ENCODE data around the gene KIAA1549. TPM values are rescaled to one million over a fixed set of nuclear protein-coding genes. Genes with fewer than 3 reads are reported as not detected.

KIAA1549 gene
- total and polyA plus RNA-seq, 9 of the 15 experiments (the other 6 are each of a cell fraction or from before 2014, with no cell fraction given) = 0.01 to 0.29 (median 0.07) TPM

DNA sequence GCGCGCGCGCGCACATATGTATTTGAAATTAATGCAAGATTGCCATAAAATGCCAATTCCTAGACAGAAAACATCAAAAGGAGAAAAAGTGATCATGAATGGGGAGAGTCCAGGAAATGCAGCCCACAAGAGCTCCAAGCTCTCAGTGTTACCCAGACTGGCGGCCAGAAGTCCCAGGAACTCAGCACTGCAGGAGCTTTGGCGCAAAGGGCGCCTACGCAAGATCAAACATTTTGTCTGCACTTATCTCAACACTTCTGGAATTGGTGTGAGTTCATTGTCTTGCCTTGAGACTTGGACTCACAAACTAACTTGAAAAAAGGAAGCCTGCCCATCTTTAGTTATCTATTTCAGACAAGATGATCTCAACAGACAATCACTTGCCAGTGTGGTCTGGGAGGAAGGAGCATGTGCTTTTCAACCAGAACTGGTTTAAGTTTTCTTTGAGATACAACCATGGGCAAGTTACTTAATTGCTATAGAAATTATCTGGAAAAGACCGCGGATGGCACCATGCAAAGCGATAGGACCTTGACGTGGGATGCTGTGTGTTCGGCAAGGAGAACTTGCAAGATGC, 77.2 kb downstream of the KIAA1549 start:
- ChIA-PET POLR2A (no interaction called here), CTCF (ENCODE audit: low intra/inter-chr PET ratio) (no interaction called here)
- H3K4me2 ChIP-seq (ENCODE audit: insufficient read depth, low read length) = no peak overlapping the region
- no peaks in the 10 kb centered on the region for H3K36me3 ChIP-seq (ENCODE audit: control insufficient read depth, insufficient read depth, low read length)
- H3K27me3 ChIP-seq (ENCODE audit: control insufficient read depth in 2 of 2, insufficient read depth in 2 of 2, low read length in 2 of 2) = peaks cover 65 to 77% of the 10 kb centered on the region in 2 experiments
- H3K9ac ChIP-seq (ENCODE audit: insufficient read depth in 1 of 2, low read depth in 2 of 2, low read length in 2 of 2) = no peak overlapping the region
- H3K9me3 ChIP-seq (replicated peaks; ENCODE audit: control insufficient read depth, insufficient read depth, low read depth, low read length) = no peaks in the 10 kb centered on the region
- in situ Hi-C loops (cut with MboI) (no loop called here), intact Hi-C loops (cut with micrococcal nuclease) (no loop called here)
- no peaks in the 10 kb centered on the region for H3K4me1 ChIP-seq (replicated peaks in 1 of 2; ENCODE audit: control insufficient read depth in 2 of 2, insufficient read depth in 2 of 2, low read length in 2 of 2)
- no peak overlapping the region for H3K4me3 ChIP-seq
- FAIRE-seq = no peak
- TF ChIP-seq MCM7 (IDR thresholded peaks at IDR 0.05) (no peak), ZKSCAN8 (CRISPR knock-in tag; IDR thresholded peaks at IDR 0.05) (no peak), ESRRB (CRISPR knock-in tag; IDR thresholded peaks at IDR 0.05; ENCODE audit: borderline replicate concordance) (no peak), ZEB2 (IDR thresholded peaks at IDR 0.05) (no peak), MECOM (CRISPR knock-in tag; IDR thresholded peaks at IDR 0.05) (no peak), ZNF354B (CRISPR knock-in tag; IDR thresholded peaks at IDR 0.05) (no peak), DMBX1 (CRISPR knock-in tag; IDR thresholded peaks at IDR 0.05; ENCODE audit: borderline replicate concordance) (no peak), NCOA1 (IDR thresholded peaks at IDR 0.05; ENCODE audit: low read depth) (no peak), ZNF232 (CRISPR knock-in tag; IDR thresholded peaks at IDR 0.05) (no peak)
- TF ChIP-seq, protein P1, sequence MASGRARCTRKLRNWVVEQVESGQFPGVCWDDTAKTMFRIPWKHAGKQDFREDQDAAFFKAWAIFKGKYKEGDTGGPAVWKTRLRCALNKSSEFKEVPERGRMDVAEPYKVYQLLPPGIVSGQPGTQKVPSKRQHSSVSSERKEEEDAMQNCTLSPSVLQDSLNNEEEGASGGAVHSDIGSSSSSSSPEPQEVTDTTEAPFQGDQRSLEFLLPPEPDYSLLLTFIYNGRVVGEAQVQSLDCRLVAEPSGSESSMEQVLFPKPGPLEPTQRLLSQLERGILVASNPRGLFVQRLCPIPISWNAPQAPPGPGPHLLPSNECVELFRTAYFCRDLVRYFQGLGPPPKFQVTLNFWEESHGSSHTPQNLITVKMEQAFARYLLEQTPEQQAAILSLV (tag; IDR thresholded peaks at IDR 0.05) = no peak
- TF ChIP-seq, protein P2, sequence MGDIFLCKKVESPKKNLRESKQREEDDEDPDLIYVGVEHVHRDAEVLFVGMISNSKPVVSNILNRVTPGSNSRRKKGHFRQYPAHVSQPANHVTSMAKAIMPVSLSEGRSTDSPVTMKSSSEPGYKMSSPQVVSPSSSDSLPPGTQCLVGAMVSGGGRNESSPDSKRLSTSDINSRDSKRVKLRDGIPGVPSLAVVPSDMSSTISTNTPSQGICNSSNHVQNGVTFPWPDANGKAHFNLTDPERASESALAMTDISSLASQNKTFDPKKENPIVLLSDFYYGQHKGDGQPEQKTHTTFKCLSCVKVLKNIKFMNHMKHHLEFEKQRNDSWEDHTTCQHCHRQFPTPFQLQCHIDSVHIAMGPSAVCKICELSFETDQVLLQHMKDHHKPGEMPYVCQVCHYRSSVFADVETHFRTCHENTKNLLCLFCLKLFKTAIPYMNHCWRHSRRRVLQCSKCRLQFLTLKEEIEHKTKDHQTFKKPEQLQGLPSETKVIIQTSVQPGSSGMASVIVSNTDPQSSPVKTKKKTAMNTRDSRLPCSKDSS (IDR thresholded peaks at IDR 0.05; ENCODE audit: low read depth, partially characterized antibody) = no peak
- TF ChIP-seq, protein P3, sequence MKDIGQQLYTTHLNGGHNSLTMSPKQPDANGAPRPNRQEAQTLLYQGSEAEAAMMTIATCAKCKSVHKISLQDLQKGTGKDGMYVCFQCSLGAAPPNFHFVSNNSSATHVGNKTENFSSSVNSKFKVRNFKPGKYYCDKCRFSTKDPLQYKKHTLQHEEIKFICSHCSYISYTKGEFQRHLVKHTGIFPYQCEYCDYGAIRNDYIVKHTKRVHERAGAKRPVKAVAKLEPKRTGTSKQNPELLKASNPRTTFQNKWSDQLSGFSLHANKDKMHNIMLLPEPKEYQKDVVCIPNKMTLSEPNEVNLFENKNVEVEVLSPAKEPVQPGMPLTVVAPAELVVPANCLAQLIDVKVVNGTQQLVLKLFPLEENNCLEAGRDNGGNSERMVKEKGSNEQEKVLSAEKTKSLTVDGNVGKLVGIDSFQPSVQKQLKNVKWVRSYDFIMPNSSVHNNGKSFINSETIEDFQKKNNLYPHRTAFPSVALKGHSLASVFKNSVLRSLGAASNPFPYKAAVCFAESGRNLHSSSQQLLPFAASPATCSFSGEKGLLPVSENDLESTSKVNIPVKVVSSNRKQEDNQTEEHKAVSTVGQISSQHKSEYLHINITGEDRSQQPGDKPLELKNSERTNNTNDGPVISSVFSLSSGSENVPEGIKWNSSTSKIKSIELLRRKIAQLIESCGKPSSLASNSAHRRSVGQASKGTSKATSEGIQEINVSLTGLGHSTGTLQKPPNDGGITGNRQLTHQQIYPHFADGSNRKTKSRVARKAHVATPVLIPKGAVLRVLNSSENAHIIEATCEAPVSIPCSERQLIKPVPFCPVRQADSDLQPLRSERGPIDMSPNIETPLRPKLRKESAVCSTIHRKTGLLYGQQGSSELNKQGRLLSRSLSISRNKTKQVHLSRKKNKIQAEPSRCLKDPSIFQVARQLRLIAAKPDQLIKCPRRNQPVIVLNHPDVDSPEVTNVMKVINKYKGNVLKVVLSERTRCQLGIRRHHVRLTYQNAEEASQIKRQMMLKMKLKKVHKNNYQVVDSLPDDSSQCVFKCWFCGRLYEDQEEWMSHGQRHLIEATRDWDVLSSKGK (CRISPR knock-in tag; IDR thresholded peaks at IDR 0.05) = no peak
- H3K27ac ChIP-seq (ENCODE audit: extremely low read depth, low read depth, low read length) = no peak overlapping the region
- 19% methylated on average over 10 of the region's 14 CpGs for WGBS (ENCODE audit: insufficient coverage, low coverage, missing lambda C conversion rate)
- no peaks in the 10 kb centered on the region for H3K9me1 ChIP-seq (ENCODE audit: control insufficient read depth, insufficient read depth, low read length)
- DNase-seq (ENCODE audit: extremely low read depth in 1 of 4, low spot score in 3 of 4) = no peak
- no peak for ATAC-seq
- no TSS peak for BruUV-seq (replicated peaks)
- no peaks in the 10 kb centered on the region for H3K79me2 ChIP-seq (ENCODE audit: control insufficient read depth, insufficient read depth, low read length)
- no peak overlapping the region for H2AFZ ChIP-seq (ENCODE audit: low read depth, low read length)
- H4K20me1 ChIP-seq (replicated peaks; ENCODE audit: control insufficient read depth, insufficient read depth, low read length) = no peaks in the 10 kb centered on the region; the same call in none of the 2 replicates
